Kidney epithelial cell (primary cell): ENCODE data around the gene ATP5MC2. TPM values are rescaled to one million over a fixed set of nuclear protein-coding genes. Genes with fewer than 3 reads are reported as not detected.

ENCODE experiments used
- DNase-seq: peaks from one replicate; pipeline ENCODE4 v3.0.0-alpha.2; 2010; ENCODE audit warnings: low read depth
- H3K27me3 ChIP-seq: 2 replicates; pipeline ENCODE4 v1.6.0; 2011; ENCODE audit warnings: low read length; ENCODE audit not compliant: control insufficient read depth, insufficient read depth
- H3K36me3 ChIP-seq: 2 replicates; pipeline ENCODE4 v1.5.1; 2011; ENCODE audit warnings: low read length; ENCODE audit not compliant: control insufficient read depth, insufficient read depth
- H3K4me3 ChIP-seq: 2 replicates; pipeline ENCODE4 v1.5.1; 2011; ENCODE audit warnings: low read depth, mild to moderate bottlenecking, control low read depth, low read length
- total RNA-seq: library from RNA; depleted of rRNA; stranded (reverse); fragments of >200 nt; gene quantifications from 2 replicates; pipeline ENCODE4 v1.2.3, GENCODE V29; 2015
- TF ChIP-seq, protein P1 (sequence below): IDR thresholded peaks from 2 replicates; pipeline ENCODE4 v1.5.1; 2011; ENCODE audit warnings: mild to moderate bottlenecking, moderate library complexity, low read length, control low read depth, inconsistent platforms; ENCODE audit not compliant: insufficient read depth, poor library complexity, severe bottlenecking

ATP5MC2 gene
- total RNA-seq, 1 donor from 2014 or later, result 299 TPM

DNA sequence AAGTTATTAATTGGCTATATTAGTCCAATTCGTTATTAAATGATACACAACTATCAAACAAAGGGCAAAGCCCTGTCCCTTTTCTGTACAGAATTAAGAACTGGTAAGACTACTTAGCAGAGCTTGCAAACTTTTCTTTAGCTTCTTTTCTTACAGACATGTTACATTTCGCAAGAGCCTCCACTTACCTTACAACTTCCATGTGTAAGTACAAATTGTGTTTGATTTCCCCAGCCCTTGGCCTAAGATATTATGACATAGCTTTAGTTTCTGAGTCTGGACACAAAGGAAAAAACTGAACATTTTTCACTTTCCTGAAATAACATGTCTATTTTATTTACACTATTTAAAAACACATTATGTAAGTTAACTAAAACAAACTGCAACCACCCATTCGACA is 51.4 kb downstream of the ATP5MC2 start:
- Histone ChIP-seq H3K27me3 (no peaks in the 10 kb centered on the region), H3K4me3 (peak overlapping the region; percentile 52), H3K36me3 (no peaks in the 10 kb centered on the region)
- no peak for DNase-seq
- TF ChIP-seq, protein P1, sequence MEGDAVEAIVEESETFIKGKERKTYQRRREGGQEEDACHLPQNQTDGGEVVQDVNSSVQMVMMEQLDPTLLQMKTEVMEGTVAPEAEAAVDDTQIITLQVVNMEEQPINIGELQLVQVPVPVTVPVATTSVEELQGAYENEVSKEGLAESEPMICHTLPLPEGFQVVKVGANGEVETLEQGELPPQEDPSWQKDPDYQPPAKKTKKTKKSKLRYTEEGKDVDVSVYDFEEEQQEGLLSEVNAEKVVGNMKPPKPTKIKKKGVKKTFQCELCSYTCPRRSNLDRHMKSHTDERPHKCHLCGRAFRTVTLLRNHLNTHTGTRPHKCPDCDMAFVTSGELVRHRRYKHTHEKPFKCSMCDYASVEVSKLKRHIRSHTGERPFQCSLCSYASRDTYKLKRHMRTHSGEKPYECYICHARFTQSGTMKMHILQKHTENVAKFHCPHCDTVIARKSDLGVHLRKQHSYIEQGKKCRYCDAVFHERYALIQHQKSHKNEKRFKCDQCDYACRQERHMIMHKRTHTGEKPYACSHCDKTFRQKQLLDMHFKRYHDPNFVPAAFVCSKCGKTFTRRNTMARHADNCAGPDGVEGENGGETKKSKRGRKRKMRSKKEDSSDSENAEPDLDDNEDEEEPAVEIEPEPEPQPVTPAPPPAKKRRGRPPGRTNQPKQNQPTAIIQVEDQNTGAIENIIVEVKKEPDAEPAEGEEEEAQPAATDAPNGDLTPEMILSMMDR, result no peak

GRCh38 chr12:53623548-53624385 is 52.1 kb downstream of the ATP5MC2 start:
- no peak overlapping the region for H3K4me3 ChIP-seq
- no peaks in the 10 kb centered on the region for H3K27me3 ChIP-seq
- H3K36me3 ChIP-seq, result no peaks in the 10 kb centered on the region
- TF ChIP-seq, protein P1, result no peak
- DNase-seq, result no peak

- Histone ChIP-seq H3K4me3 (no peak overlapping the region), H3K27me3 (no peaks in the 10 kb centered on the region), H3K36me3 (no peaks in the 10 kb centered on the region)
- no peak for DNase-seq
- TF ChIP-seq, protein P1, result no peak
These were observed 53.2 kb downstream of the ATP5MC2 start for GRCh38 chr12:53622724-53623123.

- H3K4me3 ChIP-seq, result no peak overlapping the region
- TF ChIP-seq, protein P1, result no peak
- no peak for DNase-seq
- no peaks in the 10 kb centered on the region for H3K36me3 ChIP-seq
- H3K27me3 ChIP-seq, result no peaks in the 10 kb centered on the region
These were observed 57.6 kb downstream of the ATP5MC2 start for GRCh38 chr12:53618275-53618674.

DNA sequence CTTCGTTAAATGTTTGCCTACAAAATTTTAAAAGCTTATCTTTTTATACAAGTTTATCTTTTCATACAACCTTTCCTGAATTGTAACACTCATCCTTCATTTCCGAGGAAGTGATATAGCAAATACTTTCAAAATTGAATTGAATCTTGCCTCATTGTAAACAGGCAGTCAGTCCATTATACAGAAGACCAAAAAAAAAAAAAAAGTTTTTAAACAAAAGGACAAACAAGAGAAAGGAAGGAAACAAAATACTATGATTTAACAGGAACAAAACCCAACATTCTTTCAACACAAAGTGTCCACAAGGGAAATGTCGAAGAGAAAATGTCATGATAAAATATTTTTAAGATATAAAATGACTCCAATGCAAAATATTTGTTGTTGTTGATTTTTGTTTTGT is 58.2 kb downstream of the ATP5MC2 start:
- Histone ChIP-seq H3K27me3 (no peaks in the 10 kb centered on the region), H3K4me3 (no peak overlapping the region), H3K36me3 (no peaks in the 10 kb centered on the region)
- TF ChIP-seq, protein P1, result no peak
- DNase-seq, result no peak

GRCh38 chr12:53616950-53617349 is 58.9 kb downstream of the ATP5MC2 start:
- TF ChIP-seq, protein P1, result no peak
- H3K36me3 ChIP-seq, result no peaks in the 10 kb centered on the region
- no peaks in the 10 kb centered on the region for H3K27me3 ChIP-seq
- DNase-seq, result no peak
- no peak overlapping the region for H3K4me3 ChIP-seq
